HepG2 (cell line): ENCODE results near the gene TMEM143. TPM values are rescaled to one million over a fixed set of nuclear protein-coding genes. Genes with fewer than 3 reads are reported as not detected.

ENCODE experiments used
- ATAC-seq: fragments of 200-7000 bp; cut with Tn5 transposase; 3 replicates; pipeline ENCODE4 v1.9.1; 2020; ENCODE audit warnings: mild to moderate bottlenecking, moderate library complexity
- BruUV-seq: library from RNA; stranded (reverse); fragments of 400-500 nt; replicated peaks from 2 replicates; lab custom pipeline; 2021; lab: Mats Ljungman, UMichigan
- CTCF ChIA-PET: fragments of 300-600 bp; formaldehyde crosslinking; extraction: SDS; loops from one replicate; lab custom pipeline; 2021; ENCODE audit warnings: low total read pairs, inconsistent platforms, low intra/inter-chr PET ratio; lab: Yijun Ruan, JAX
- POLR2A ChIA-PET: fragments of 350-600 bp; sonication (Branson Sonifier 250); formaldehyde crosslinking; loops from one replicate; lab custom pipeline; 2020; ENCODE audit warnings: antibody characterized with exemption, inconsistent platforms; lab: Yijun Ruan, JAX
- DNase-seq: peaks from one replicate; pipeline ENCODE4 v3.0.0-alpha.2; 2015; ENCODE audit warnings: low spot score
- FAIRE-seq: peaks from 3 replicates; lab custom pipeline; 2011; peaks lifted over from hg19 to GRCh38; lab: Jason Lieb, UNC
- H2AFZ ChIP-seq: one replicate; pipeline ENCODE4 v1.6.1; 2011; ENCODE audit warnings: low read length, inconsistent platforms
- H3K27ac ChIP-seq: fragments of 300-600 bp; 3 replicates; pipeline ENCODE4 v1.8.0; 2011; ENCODE audit warnings: mixed run types, mild to moderate bottlenecking, mixed read lengths, low read length, inconsistent platforms; ENCODE audit not compliant: insufficient read depth; ENCODE audit errors: extremely low read length
- H3K27me3 ChIP-seq, 2 experiments: fragments of 200-600 bp in 1 of 2; 2 replicates in 1 of 2; 3 replicates in 1 of 2; pipeline versions ENCODE4 v1.6.0 to v1.8.0; 2011; ENCODE audit warnings: low read length in 2 of 2, mild to moderate bottlenecking in 2 of 2, moderate library complexity in 2 of 2, inconsistent platforms in 1 of 2; ENCODE audit not compliant: insufficient read depth in 2 of 2, control insufficient read depth in 1 of 2
- H3K36me3 ChIP-seq, 2 experiments: fragments of 200-600 bp in 1 of 2; replicated peaks in 1 of 2; 2 replicates in 1 of 2; 3 replicates in 1 of 2; pipeline versions ENCODE4 v1.5.1 to v1.8.0; 2011; ENCODE audit warnings: low read length in 2 of 2, inconsistent platforms in 1 of 2; ENCODE audit not compliant: insufficient read depth in 2 of 2, control insufficient read depth in 1 of 2
- H3K4me1 ChIP-seq: 2 replicates; pipeline ENCODE4 v1.5.1; 2012; ENCODE audit warnings: low read length, inconsistent platforms; ENCODE audit not compliant: insufficient read depth
- H3K4me2 ChIP-seq: 2 replicates; pipeline ENCODE4 v1.6.0; 2011; ENCODE audit warnings: low read depth, low read length, inconsistent platforms
- H3K4me3 ChIP-seq, 3 experiments: fragments of 200-600 bp in 1 of 3; sonication (generic), shearing (Covaris generic) in 1 of 3; replicated peaks in 1 of 3; 2 replicates each; pipeline ENCODE4 v1.5.1; 2011 to 2016; ENCODE audit warnings: low read length in 3 of 3, inconsistent platforms in 2 of 3, low read depth in 2 of 3, mild to moderate bottlenecking in 2 of 3, control low read depth in 1 of 3, mixed read lengths in 1 of 3; ENCODE audit not compliant: insufficient read depth in 1 of 3
- H3K79me2 ChIP-seq: one replicate; pipeline ENCODE4 v1.6.1; 2011; ENCODE audit warnings: low read length, inconsistent platforms; ENCODE audit not compliant: insufficient read depth
- H3K9ac ChIP-seq: 2 replicates; pipeline ENCODE4 v1.6.0; 2011; ENCODE audit warnings: mild to moderate bottlenecking, low read depth, low read length, inconsistent platforms; ENCODE audit not compliant: insufficient read depth
- H3K9me3 ChIP-seq: 2 replicates; pipeline ENCODE4 v1.5.1; 2012; ENCODE audit warnings: mild to moderate bottlenecking, low read length
- H4K20me1 ChIP-seq: 2 replicates; pipeline ENCODE4 v1.6.0; 2011; ENCODE audit warnings: inconsistent platforms, mild to moderate bottlenecking, low read length, moderate library complexity; ENCODE audit not compliant: insufficient read depth
- AFF4 ChIP-seq: sonication (generic); formaldehyde crosslinking; IDR thresholded peaks from 2 replicates; pipeline ENCODE4 v1.4.0; 2020; ENCODE audit warnings: missing genetic modification reagents
- BRD4 ChIP-seq: sonication (generic); formaldehyde crosslinking; IDR thresholded peaks from 2 replicates; pipeline ENCODE4 v1.4.0; 2020; ENCODE audit warnings: missing genetic modification reagents
- MTA1 ChIP-seq: sonication (generic); formaldehyde crosslinking; IDR thresholded peaks from 2 replicates; pipeline ENCODE4 v1.4.0; 2020; ENCODE audit warnings: missing genetic modification reagents, mild to moderate bottlenecking, borderline replicate concordance
- NR2F1 ChIP-seq, 2 experiments: fragments of 450-650 bp in 1 of 2; formaldehyde crosslinking in 1 of 2; IDR thresholded peaks; 2 replicates each; pipeline versions ENCODE4 v1.5.0 to v1.6.1; 2016 to 2020; ENCODE audit warnings: mild to moderate bottlenecking in 1 of 2, missing compliant biosample characterization in 1 of 2, missing genetic modification reagents in 1 of 2, moderate library complexity in 1 of 2
- PATZ1 ChIP-seq: sonication (generic); formaldehyde crosslinking; IDR thresholded peaks from 2 replicates; pipeline ENCODE4 v1.4.0; 2020; ENCODE audit warnings: missing genetic modification reagents
- PAXIP1 ChIP-seq: sonication (generic); formaldehyde crosslinking; conservative IDR thresholded peaks from 2 replicates; pipeline ENCODE4 v1.4.0; 2020; ENCODE audit warnings: mild to moderate bottlenecking, missing genetic modification reagents, moderate library complexity
- ZBTB38 ChIP-seq: sonication (generic); formaldehyde crosslinking; IDR thresholded peaks from 2 replicates; pipeline ENCODE4 v1.5.1; 2020; ENCODE audit warnings: mild to moderate bottlenecking, missing genetic modification reagents
- ZNF333 ChIP-seq: sonication (generic); formaldehyde crosslinking; IDR thresholded peaks from 2 replicates; pipeline ENCODE4 v1.4.0; 2020; ENCODE audit warnings: mild to moderate bottlenecking, missing genetic modification reagents, borderline replicate concordance
- WGBS: methylation state at CpG from one replicate; pipeline ENCODE4 v1.1.6; 2017; ENCODE audit warnings: low lambda C conversion rate; 5-methylcytosine and 5-hydroxymethylcytosine counted together
- in situ Hi-C: cut with HindIII; loops from 2 replicates; pipeline ENCODE4 v1.10.0; 2017; ENCODE audit warnings: low pct_unique_long_range_greater_than_20kb; ENCODE audit not compliant: extremely low pct_ligation_motif_present
- intact Hi-C: fragments of 100-400 bp; cut with micrococcal nuclease; formaldehyde crosslinking; loops from one replicate; pipeline ENCODE4 v1.10.0; 2022; ENCODE audit not compliant: unreplicated experiment
- polyA plus RNA-seq, 8 experiments: library from polyadenylated mRNA; depleted of rRNA in 3 of 8; stranded (reverse) in 7 of 8; unstranded in 1 of 8; fragments of >200 nt; fragmentation: Illumina TruSeq in 4 of 8; extraction: Trizol in 4 of 8; gene quantifications; 2 replicates each; pipeline versions ENCODE4 v1.2.1 to v1.2.3, GENCODE V29; 2011 to 2016; ENCODE audit warnings: low read depth in 4 of 8, missing spikeins in 1 of 8, mixed read lengths in 1 of 8; ENCODE audit not compliant: insufficient read depth in 1 of 8
- total RNA-seq, 5 experiments: library from RNA; depleted of rRNA; stranded (reverse); fragments of >200 nt; fragmentation: Illumina TruSeq; extraction: Trizol; gene quantifications; 2 replicates each; pipeline ENCODE4 v1.2.3, GENCODE V29; 2016; ENCODE audit warnings: low read depth in 1 of 5
- TF ChIP-seq, protein P1 (sequence below): sonication (generic); formaldehyde crosslinking; IDR thresholded peaks from 2 replicates; pipeline ENCODE4 v1.5.0; 2020; ENCODE audit warnings: missing genetic modification reagents

TMEM143 gene
- total and polyA plus RNA-seq, 2 of the 13 experiments (the other 11 are each of a cell fraction or from before 2014, with no cell fraction given): 7.7 to 11.3 TPM

DNA sequence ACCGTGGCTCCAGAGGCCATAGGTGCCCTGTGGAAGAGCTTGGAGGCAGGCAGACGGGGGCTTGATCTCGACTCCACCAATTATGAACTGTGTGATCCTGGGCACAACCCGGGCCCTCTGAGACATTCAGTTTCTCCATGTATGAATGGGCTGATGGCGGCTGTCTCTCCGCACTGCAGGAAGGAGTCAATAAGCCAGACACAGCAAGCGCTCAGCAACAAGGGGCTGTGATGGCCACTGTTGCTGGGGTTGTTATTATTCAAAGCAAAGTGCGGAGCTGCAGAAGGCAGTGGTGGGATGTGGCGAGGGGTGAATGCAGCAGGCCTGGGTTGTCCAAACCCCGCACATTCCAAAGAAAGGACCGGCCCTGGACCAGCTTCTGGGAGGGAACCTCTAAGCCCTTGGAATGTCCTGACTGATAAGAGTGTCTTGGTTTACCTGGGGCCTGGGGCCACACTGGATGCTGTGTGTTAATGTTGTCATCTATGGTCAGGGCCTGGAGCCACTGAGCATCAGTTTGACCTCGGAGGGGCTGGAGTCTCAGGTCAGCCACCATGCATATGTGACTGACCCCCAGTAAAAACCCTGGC, 8.3 kb downstream of the TMEM143 start (continued):
- no peak for TF ChIP-seq PAXIP1 (CRISPR knock-in tag)
- peak; percentile 78; the same call in 1 of the 2 replicates for TF ChIP-seq BRD4 (CRISPR knock-in tag)
- peak; percentile 40; the same call in 1 of the 2 replicates for TF ChIP-seq ZBTB38 (CRISPR knock-in tag)

DNA sequence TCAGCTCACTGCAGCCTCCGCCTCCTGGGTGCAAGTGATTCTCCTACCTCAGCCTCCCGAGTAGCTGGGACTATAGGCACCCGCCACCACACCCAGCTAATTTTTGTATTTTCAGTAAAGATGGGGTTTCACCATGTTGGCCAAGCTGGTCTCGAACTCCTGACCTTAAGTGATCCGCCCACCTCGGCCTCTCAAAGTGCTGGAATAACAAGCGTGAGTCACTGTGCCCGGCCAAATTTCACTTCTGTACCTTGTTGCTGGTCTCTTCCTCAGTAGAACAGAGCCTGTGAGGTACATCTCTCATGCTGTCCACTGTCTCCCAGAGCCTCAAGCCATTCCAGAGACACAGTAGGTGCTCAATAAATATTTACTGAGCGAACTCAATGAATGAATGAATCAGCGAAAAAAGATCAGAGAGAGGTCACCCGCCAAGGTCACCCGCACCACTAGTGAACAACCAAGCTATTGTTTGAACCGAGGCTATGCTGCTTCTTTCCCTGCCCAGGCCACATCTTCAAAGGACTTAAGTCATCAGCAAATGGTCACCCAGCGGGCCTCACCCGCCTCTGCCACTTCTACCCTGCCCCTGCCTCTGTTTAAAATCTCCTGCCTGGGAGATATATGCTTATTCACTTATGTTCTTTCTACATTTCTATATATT, 9.3 kb downstream of the TMEM143 start:
- Histone ChIP-seq H3K36me3 (no peaks in the 10 kb centered on the region; a peak in 1 of 5 replicates), H3K27ac (peak overlapping the region; percentile 92), H3K79me2 (no peaks in the 10 kb centered on the region), H2AFZ (no peak overlapping the region), H3K9ac (peak overlapping the region; percentile 63), H3K9me3 (no peaks in the 10 kb centered on the region), H3K4me2 (peak overlapping the region; percentile 56), H3K4me1 (peaks cover 40% of the 10 kb centered on the region), H4K20me1 (no peaks in the 10 kb centered on the region), H3K4me3 (no peak overlapping the region), H3K27me3 (no peaks in the 10 kb centered on the region)
- DNase-seq: peak; percentile 100
- FAIRE-seq: peak; percentile 99
- peak; percentile 96 for ATAC-seq
- in situ Hi-C loops (loop anchor here (5.0 kb wide), 1 partner anchor 38 kb away; the partner anchor contains the start of genes GRIN2D and KDELR1), intact Hi-C loops (loop anchor here (5.0 to 10.0 kb wide), 2 partner anchors 38 to 90 kb away; partner anchors contain the start of genes GRIN2D, GRWD1 and KDELR1)
- no TSS peak for BruUV-seq
- ChIA-PET POLR2A (interaction anchor here (0.6 to 3.6 kb wide), 13 partner anchors 9 to 1173 kb away, joined by 3 to 107 read pairs (median 3); partner anchors contain the start of genes EMP3, GRIN2D, GRWD1 and KDELR1), CTCF (no interaction called here)
- WGBS: 10% methylated on average over 13 of the region's 15 CpGs
- TF ChIP-seq MTA1 (CRISPR knock-in tag) (0 out of 2 replicates have a peak, but pooled peaks have one; percentile 67), PATZ1 (peak; percentile 66), NR2F1 (CRISPR knock-in tag; IDR thresholded peaks at IDR 0.05) (peak; percentile 98 to 100), AFF4 (CRISPR knock-in tag) (peak; percentile 64; the same call in 1 of the 2 replicates), ZNF333 (no peak)
- TF ChIP-seq, protein P1, sequence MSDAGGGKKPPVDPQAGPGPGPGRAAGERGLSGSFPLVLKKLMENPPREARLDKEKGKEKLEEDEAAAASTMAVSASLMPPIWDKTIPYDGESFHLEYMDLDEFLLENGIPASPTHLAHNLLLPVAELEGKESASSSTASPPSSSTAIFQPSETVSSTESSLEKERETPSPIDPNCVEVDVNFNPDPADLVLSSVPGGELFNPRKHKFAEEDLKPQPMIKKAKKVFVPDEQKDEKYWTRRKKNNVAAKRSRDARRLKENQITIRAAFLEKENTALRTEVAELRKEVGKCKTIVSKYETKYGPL: no peak
